T-helper 22 cell (primary cell): ENCODE data around the gene NELFA.
A peak's percentile ranks its signal among the peaks of the same experiment; 100 is the strongest.

Source experiments
- DNase-seq: peaks from one replicate; pipeline ENCODE4 v3.0.0-alpha.2; 2020; ENCODE audit warnings: low read depth

Gene NELFA

GRCh38 chr4:2008921-2009650, at the start of gene NELFA:
Gene NELFA (minus strand): TSS chr4:2008974. CDS start chr4:2008959, 15 bp downstream.
- DNase-seq = peak; percentile 91

GRCh38 chr4:2057382-2058065, 48.8 kb upstream of the NELFA start:
- no peak for DNase-seq

GRCh38 chr4:2054217-2054616, 45.4 kb upstream of the NELFA start:
- no peak for DNase-seq

GRCh38 chr4:2051086-2051485, 42.3 kb upstream of the NELFA start:
- no peak for DNase-seq

DNA sequence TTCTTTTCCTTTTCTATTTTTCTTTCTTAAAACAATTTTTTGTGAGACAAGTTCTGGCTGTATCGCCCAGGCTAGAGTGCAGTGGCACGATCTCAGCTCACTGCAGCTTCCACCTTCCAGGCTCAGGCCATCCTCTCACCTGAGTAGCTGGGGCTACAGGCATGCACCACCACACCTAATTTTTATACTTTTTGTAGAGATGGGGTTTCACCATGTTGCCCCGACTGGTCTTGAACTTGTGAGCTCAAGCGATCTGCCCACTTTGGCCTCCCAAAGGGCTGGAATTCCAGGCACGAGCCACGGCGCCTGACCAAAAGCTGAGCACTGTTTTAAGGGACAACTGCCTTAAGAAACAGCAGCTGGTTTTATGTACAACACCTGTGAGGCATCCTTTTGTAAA, 41.0 kb upstream of the NELFA start:
- no peak for DNase-seq

- DNase-seq = no peak
These were observed 40.6 kb upstream of the NELFA start for GRCh38 chr4:2049381-2049780.

DNA sequence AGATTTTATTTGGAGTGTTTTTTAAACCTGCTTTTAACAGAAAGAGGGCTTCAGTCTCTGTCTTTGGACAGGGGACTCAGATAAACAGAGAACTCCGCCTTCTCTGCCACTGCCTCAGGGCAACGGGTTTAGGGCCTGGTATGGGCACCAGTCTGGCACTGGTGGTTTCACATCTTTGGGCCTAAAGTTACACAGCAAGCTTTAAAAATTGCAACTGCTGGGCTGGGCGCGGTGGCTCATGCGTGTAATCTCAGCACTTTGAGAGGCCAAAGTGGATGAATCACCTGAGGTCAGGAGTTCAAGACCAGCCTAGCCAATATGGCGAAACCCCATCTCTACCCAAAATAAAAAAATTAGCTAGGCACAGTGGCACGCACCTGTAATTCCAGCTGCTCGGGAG, 40.1 kb upstream of the NELFA start:
- DNase-seq = no peak

- DNase-seq = no peak
These were observed 39.2 kb upstream of the NELFA start for GRCh38 chr4:2047781-2048581.

- no peak for DNase-seq
These were observed 38.4 kb upstream of the NELFA start for GRCh38 chr4:2047031-2047660.

DNA sequence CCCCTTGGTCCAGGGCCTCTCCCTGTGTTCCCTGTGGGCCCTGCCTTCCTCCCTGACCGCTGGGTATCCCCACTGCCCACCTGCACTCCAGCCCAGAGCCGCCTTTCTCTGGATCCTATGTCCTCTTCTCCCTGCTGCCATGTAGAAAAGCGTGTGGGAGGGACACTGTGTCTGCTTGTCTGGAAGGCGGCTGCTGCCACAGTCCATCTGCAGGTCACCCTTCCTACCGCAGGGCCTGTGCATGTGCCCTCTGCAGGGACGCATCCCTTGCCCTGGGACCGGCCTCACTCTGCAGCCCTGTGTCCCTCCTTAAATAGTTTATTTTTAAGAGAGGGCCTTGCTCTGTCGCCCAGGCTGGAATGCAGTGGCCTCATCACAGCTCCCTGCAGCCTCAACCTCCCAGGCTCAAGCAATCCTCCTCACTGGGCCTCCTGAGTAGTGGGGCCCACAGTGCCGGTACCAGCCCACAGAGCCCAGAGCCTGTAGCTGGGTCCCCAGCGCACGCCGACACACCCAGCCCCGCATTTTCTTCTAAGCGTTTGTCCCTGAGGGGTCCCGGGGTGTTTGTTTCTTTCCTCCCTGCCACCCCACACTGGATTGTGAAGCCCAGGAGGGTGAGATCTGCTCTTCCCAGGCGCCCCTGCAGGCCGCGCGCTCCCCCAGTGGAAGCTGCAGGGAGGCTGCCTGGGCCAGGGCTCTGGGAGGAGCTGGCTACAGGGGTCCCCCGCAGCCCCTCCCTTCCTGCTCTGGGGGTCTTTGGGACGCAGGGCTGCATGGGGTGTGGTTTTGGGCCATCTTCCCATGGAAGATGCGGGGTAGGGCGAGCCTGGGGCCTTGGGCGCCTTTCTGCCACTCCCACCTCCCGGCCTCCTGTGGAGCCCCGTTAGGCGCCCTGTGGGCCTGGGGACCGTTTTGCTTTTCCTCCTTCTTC, 37.5 kb upstream of the NELFA start:
- DNase-seq = no peak

DNA sequence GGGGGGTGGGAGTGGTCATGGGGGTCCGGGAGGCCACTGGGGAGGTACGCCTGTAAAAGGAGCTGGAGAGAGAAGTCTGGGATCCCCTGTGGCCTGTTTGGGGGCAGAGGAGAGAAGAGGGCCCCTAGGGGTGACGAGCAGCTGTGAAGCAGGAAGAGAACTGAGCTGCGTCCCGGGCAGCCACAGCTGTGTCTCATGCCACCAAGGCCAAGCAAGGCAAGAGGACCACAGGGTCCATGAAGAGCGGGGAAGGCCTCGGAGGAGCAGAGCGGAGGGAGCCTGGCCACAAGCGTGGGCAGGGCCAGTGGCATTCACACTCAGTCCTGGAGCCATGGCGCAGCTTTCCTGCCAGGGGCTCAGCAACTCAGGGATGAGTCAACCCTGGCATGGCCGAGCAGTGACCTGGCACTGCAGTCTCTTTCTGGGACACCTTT, 36.8 kb upstream of the NELFA start:
- DNase-seq = no peak

DNA sequence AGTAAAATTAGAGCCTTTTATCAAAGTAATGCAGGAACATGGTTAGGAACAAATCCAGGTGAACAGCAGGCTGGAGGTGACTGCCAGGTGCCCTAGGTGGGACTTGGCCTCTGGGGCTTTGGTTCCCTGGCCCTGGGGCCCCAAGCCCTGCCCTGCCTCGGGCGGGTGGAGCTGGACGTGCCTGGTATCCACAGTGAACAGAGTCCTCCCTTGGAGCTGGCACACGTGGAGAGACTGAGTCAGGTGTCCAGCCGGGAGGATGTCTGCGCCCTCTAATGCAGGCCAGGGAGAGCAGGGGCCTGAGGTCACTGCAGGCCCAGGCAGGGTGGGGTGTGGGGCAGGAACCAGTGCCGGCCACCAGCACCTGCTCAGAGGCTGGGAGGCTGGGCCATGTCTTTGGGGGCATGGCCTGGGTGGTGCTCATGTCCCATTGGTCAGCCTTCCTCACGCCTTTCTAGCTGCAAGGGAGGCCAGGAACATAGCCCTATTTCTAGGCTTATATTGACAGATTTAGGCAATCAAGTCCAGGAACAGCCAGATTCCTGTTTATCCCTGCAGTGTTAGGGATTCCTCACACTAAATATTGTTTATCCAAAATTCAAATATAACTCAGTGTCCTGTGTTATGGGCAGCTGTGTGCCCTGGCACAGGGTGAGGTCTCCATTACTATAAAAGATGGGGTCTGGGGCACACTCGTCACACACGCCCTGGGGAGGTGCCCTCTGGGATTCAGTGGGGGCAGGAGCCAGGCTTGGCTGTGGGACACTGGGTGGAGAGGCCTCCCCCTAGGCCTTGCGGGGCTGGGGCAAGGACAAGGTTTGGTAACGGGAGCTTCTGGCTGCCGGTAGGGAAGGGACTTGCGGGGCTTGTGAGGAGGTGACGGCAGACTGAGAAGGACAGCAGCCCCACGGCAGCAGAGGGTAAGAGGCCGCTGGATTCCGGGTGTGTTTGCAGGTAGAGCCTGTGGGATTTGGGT, 36.1 kb upstream of the NELFA start:
- DNase-seq = no peak

DNA sequence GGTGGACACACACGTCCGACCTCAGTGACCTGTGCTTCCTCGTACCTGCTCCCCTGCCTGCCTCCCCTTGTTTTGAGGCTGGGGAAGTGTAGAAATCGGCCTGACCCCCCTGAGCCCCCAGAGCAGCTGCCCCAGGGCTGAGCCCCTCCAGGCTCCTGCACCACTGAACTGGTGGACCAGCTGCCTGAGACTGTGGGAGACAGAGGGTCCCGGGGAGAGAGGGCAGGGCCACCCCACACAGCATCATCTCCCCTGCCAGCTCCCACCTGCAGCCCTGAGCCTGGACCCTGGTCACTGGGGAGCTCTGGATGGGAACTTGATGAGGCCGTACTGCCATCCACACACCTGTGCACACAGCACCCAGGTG, 35.3 kb upstream of the NELFA start:
- DNase-seq = no peak

DNA sequence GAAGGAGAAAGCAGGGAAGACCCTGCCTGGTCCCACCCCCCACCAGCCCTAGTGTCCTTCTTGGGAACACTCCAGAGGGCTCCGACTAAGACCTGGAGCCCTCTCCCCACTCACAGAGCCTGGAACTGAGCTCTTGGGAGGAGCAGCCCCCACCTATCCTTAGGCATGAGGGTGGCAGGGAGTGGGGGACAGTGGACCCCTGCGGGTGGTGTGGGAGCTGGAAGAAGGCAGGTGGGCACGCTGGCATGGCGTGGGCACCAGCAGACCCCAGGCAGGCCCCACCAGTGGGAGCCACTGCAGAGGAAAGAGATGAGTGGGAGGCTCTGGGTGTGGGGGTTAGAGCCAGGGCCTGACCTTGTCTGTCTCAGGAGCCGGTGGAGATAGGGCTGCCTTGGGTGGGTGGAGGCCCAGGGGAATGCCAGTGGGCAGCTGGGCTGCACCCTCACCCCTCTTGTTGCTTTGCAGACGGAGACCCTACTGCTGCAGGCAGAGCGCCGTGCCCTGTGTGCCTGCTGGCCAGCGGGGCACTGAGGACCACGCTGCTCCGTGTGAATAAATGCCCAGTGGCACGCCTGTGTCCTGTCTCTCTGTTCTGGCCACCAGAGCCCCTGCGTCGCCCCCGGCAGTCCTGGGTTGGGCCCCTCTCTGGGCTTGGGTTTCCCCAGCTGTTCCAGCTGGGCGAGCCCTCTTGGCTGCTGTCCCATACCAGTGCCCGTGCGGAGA, 34.8 kb upstream of the NELFA start:
- DNase-seq = no peak

DNA sequence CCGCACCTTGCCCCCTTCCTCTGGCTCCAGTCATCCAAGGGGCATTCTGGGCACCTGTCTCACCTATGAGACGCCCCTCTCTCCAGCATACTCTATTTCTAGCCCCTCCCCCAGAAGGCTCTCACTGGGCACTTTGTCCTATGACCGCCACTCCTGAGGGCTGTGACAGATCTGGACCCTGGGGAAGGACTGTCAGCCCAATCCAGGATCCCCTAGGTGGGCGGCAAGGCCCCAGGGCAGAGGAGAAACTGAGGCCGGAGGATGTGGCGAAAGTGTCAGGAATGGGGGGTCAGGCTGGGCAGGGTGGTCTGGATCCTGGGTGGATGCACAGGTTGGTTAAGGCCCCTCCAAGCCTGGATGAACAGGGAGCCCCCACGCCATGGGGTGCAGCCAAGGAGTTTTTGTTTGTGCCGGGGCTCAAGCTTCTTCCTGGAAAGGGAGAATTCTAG, 34.2 kb upstream of the NELFA start:
- DNase-seq = no peak

DNA sequence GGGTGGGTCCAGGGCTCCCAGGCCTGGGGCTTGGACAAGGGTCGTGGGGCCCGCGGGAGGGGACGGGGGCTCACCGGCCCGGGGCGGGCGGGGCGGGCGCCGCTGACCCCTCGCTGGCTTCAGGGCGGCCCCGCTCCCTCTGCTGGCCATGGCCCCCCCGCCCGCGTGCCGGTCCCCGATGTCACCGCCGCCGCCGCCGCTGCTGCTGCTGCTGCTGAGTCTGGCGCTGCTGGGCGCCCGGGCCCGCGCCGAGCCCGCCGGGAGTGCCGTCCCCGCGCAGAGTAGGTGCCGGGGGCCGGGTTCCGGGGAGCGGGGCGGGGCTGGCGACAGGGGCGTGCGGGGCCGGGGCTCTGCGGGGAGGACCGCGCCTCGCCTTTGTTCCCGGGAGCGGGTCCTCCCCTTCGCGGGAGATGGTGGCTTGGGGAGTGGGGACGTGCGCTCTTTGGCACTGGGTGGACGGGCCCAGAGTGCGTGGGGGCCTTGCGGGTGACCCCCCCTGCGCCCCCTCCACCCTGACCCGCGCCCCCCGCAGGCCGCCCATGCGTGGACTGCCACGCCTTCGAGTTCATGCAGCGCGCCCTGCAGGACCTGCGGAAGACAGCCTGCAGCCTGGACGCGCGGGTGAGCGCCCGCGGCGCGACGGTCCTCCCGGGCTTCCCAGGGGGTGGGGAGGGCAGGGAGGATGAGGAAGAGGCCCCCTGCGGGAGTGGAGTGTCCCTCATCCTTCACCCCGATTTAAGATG, 33.6 kb upstream of the NELFA start:
- no peak for DNase-seq

- peak; percentile 64 for DNase-seq
These were observed 32.7 kb upstream of the NELFA start for GRCh38 chr4:2041239-2042130.
